DND-41 (cell line): ENCODE data around the gene DTX1.
"Not testable (repeated sequence)": the region's sequence is repeated elsewhere in the genome, so short reads cannot be mapped to it uniquely, and the experiment has no call there.

Experiments
- ATAC-seq: fragments of 200-7000 bp; cut with Tn5 transposase; 3 replicates; pipeline ENCODE4 v1.9.1; 2021; ENCODE audit warnings: low read depth; ENCODE audit not compliant: insufficient read depth
- DNase-seq: peaks from one replicate; pipeline ENCODE4 v3.0.0-alpha.2; 2020
- H2AFZ ChIP-seq: 2 replicates; pipeline ENCODE4 v1.6.0; 2012; ENCODE audit warnings: low read depth, low read length
- H3K27ac ChIP-seq: 2 replicates; pipeline ENCODE4 v1.5.1; 2012; ENCODE audit warnings: low read length, inconsistent platforms
- H3K27me3 ChIP-seq: fragments of 200-600 bp; sonication (generic); 2 replicates; pipeline ENCODE4 v1.6.0; 2012; ENCODE audit warnings: low read length, mild to moderate bottlenecking, inconsistent platforms; ENCODE audit not compliant: insufficient read depth, poor library complexity
- H3K36me3 ChIP-seq: 2 replicates; pipeline ENCODE4 v1.5.1; 2012; ENCODE audit warnings: low read length, inconsistent platforms; ENCODE audit not compliant: insufficient read depth
- H3K4me1 ChIP-seq: 2 replicates; pipeline ENCODE4 v1.5.1; 2012; ENCODE audit warnings: mild to moderate bottlenecking, low read length; ENCODE audit not compliant: insufficient read depth
- H3K4me2 ChIP-seq: 2 replicates; pipeline ENCODE4 v1.6.0; 2012; ENCODE audit warnings: mild to moderate bottlenecking, moderate library complexity, low read length, inconsistent platforms; ENCODE audit not compliant: insufficient read depth
- H3K4me3 ChIP-seq, 2 experiments: fragments of 200-600 bp in 1 of 2; shearing (Covaris generic) in 1 of 2; 2 replicates each; pipeline ENCODE4 v1.5.1; 2012 to 2016; ENCODE audit warnings: inconsistent platforms in 2 of 2, low read length in 2 of 2, mild to moderate bottlenecking in 2 of 2, low read depth in 1 of 2, moderate library complexity in 1 of 2
- H3K79me2 ChIP-seq: 2 replicates; pipeline ENCODE4 v1.6.0; 2012; ENCODE audit warnings: low read length, inconsistent platforms; ENCODE audit not compliant: insufficient read depth
- H3K9ac ChIP-seq: 2 replicates; pipeline ENCODE4 v1.6.0; 2012; ENCODE audit warnings: low read depth, mild to moderate bottlenecking, inconsistent platforms, low read length, moderate library complexity
- H3K9me3 ChIP-seq: 2 replicates; pipeline ENCODE4 v1.5.1; 2012; ENCODE audit warnings: low read length, moderate library complexity, mild to moderate bottlenecking, inconsistent platforms; ENCODE audit not compliant: insufficient read depth, severe bottlenecking
- H4K20me1 ChIP-seq: 2 replicates; pipeline ENCODE4 v1.6.0; 2012; ENCODE audit warnings: low read length; ENCODE audit not compliant: insufficient read depth
- CTCF ChIP-seq: IDR thresholded peaks from 2 replicates; pipeline ENCODE4 v1.5.1; 2012; ENCODE audit warnings: borderline replicate concordance, low read length, moderate library complexity, mild to moderate bottlenecking; ENCODE audit not compliant: poor library complexity, severe bottlenecking; ENCODE audit errors: extremely low read depth
- EZH2 ChIP-seq: IDR thresholded peaks from 3 replicates; pipeline ENCODE4 v1.6.1; 2012; ENCODE audit warnings: borderline replicate concordance, low read depth, mild to moderate bottlenecking, moderate library complexity, low read length, inconsistent platforms; ENCODE audit not compliant: severe bottlenecking

DTX1 gene

GRCh38 chr12:113115455-113116126 lies 59.1 kb downstream of the DTX1 start:
- no peak for ATAC-seq
- Histone ChIP-seq H3K9ac (no peak overlapping the region), H2AFZ (no peak overlapping the region), H3K27ac (no peak overlapping the region), H3K4me3 (no peak overlapping the region), H3K27me3 (no peaks in the 10 kb centered on the region), H3K36me3 (no peaks in the 10 kb centered on the region), H4K20me1 (no peaks in the 10 kb centered on the region), H3K9me3 (no peaks in the 10 kb centered on the region), H3K4me2 (no peak overlapping the region), H3K4me1 (no peaks in the 10 kb centered on the region), H3K79me2 (no peaks in the 10 kb centered on the region)
- DNase-seq = no peak
- TF ChIP-seq CTCF = no peak
- no peak for TF ChIP-seq EZH2

GRCh38 chr12:113116875-113117274 lies 60.3 kb downstream of the DTX1 start:
- Histone ChIP-seq H3K27me3 (no peaks in the 10 kb centered on the region), H3K4me1 (no peaks in the 10 kb centered on the region)
- TF ChIP-seq EZH2 = no peak
- TF ChIP-seq CTCF = no peak

GRCh38 chr12:113117684-113118083 lies 61.2 kb downstream of the DTX1 start:
- not testable (repeated sequence) for H3K4me2 ChIP-seq, H3K36me3 ChIP-seq, H2AFZ ChIP-seq, ATAC-seq, H3K9me3 ChIP-seq, H3K4me3 ChIP-seq, H3K27ac ChIP-seq, H3K27me3 ChIP-seq, H4K20me1 ChIP-seq, DNase-seq, H3K4me1 ChIP-seq, H3K9ac ChIP-seq, H3K79me2 ChIP-seq

More at GRCh38 chr12:113116875-113117274, 60.3 kb downstream of the DTX1 start:
- H3K9me3 ChIP-seq = no peaks in the 10 kb centered on the region
- H3K9ac ChIP-seq = no peak overlapping the region
- H3K27ac ChIP-seq = no peak overlapping the region
- no peak overlapping the region for H3K4me2 ChIP-seq
- ATAC-seq (peak; percentile 29; the same call in 2 of the 3 replicates), DNase-seq (no peak)
- H3K4me3 ChIP-seq = no peak overlapping the region
- H3K79me2 ChIP-seq = no peaks in the 10 kb centered on the region
- no peaks in the 10 kb centered on the region for H4K20me1 ChIP-seq
- H2AFZ ChIP-seq = no peak overlapping the region
- no peaks in the 10 kb centered on the region for H3K36me3 ChIP-seq

GRCh38 chr12:113118142-113118541 lies 61.6 kb downstream of the DTX1 start:
- TF ChIP-seq EZH2 (no peak), CTCF (no peak)
- no peaks in the 10 kb centered on the region for H3K36me3 ChIP-seq
- H3K4me3 ChIP-seq = no peak overlapping the region
- H3K4me2 ChIP-seq = no peak overlapping the region
- no peaks in the 10 kb centered on the region for H3K9me3 ChIP-seq
- H3K27ac ChIP-seq = no peak overlapping the region
- H3K27me3 ChIP-seq = no peaks in the 10 kb centered on the region
- no peak overlapping the region for H2AFZ ChIP-seq
- ATAC-seq (no peak), DNase-seq (no peak)
- H3K79me2 ChIP-seq = no peaks in the 10 kb centered on the region
- no peak overlapping the region for H3K9ac ChIP-seq
- H4K20me1 ChIP-seq = no peaks in the 10 kb centered on the region
- no peaks in the 10 kb centered on the region for H3K4me1 ChIP-seq
